ENCODE measurements around the gene RTL1. TPM values are rescaled to one million over a fixed set of nuclear protein-coding genes. Genes with fewer than 3 reads are reported as not detected.
A peak's percentile ranks its signal among the peaks of the same experiment; 100 is the strongest.

RTL1 gene
- total and polyA plus RNA-seq, 8 donors, result not detected

GRCh38 chr14:100838493-100839314 lies 64.8 kb downstream of the RTL1 start:
- H3K9me3 ChIP-seq, result no peaks in the 10 kb centered on the region
- DNase-seq, result no peak
- no peak overlapping the region for H3K4me3 ChIP-seq
- H3K27me3 ChIP-seq, result peaks cover 0 to 20% (median 0%) of the 10 kb centered on the region in 3 donors
- WGBS, 5 donors, result 74 to 82% (median 76%) methylated on average over 14 of the region's 14 CpGs
- intact Hi-C loops (cut with DNase I; ENCODE audit: low total_unique reads), result no loop called here
- TF ChIP-seq POLR2A (IDR thresholded peaks at IDR 0.05), result no peak
- no peak for TF ChIP-seq CTCF (IDR thresholded peaks at IDR 0.05)
- no peak for TF ChIP-seq EP300 (IDR thresholded peaks at IDR 0.05)
- TF ChIP-seq POLR2AphosphoS5 (IDR thresholded peaks at IDR 0.05), result no peak
- H3K4me1 ChIP-seq, result peaks cover 0 to 11% (median 5%) of the 10 kb centered on the region in 4 donors
- no peak overlapping the region for H3K27ac ChIP-seq
- H3K36me3 ChIP-seq, result no peaks in the 10 kb centered on the region

GRCh38 chr14:100837805-100838350 lies 65.6 kb downstream of the RTL1 start:
- no peak for DNase-seq
- Histone ChIP-seq H3K27me3 (peaks cover 0 to 22% (median 0%) of the 10 kb centered on the region in 3 donors), H3K9me3 (no peaks in the 10 kb centered on the region), H3K36me3 (no peaks in the 10 kb centered on the region), H3K4me3 (no peak overlapping the region), H3K4me1 (peaks cover 0 to 4% (median 2%) of the 10 kb centered on the region in 4 donors), H3K27ac (no peak overlapping the region)
- TF ChIP-seq POLR2AphosphoS5 (IDR thresholded peaks at IDR 0.05), result no peak
- intact Hi-C loops (cut with DNase I; ENCODE audit: low total_unique reads), result no loop called here
- WGBS, 5 donors, result 65 to 77% (median 71%) methylated on average over 8 of the region's 8 CpGs

DNA sequence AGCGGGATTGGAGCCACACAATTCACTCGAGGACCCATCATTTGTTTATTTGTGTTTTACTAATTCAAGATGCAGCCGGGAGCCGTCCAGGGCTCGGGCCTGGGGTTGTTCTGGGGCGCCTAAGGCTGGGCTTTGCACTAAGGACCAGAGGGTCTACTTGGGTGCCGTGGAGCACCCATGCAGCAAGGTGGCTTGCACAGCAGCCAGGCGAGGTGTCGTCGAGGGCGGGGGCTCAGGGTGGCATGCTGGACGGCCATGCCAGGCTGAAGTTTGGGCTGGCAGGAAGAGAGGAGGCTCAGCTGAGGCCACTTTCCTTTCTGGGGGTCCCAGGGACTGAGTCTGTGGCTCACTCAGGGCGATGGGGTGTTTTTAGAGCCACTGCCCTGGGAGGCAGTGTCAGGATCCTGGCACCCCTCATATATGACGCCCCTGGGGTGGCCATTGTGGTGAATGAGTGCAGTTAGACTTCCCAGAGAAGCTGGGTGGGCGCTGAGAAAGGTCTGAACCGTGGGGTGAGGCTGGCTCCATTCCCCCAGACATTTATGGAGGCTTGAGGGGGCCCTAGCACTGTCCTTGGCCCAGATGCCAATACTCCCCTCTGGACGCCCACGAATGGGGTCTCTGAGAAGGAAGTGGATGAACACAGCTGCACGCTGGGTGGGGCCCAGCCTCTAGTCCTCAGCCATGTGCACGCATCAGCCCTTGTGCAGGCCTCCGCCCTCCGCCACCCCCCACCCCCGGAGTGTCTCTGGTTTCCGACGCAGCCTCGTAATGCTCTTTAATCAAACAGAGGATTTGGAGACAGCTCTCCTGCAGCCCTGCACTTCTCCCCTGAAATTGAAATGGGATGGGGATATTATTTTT lies 66.3 kb downstream of the RTL1 start:
- Histone ChIP-seq H3K4me1 (no peaks in the 10 kb centered on the region), H3K27ac (no peak overlapping the region), H3K4me3 (no peak overlapping the region), H3K9me3 (no peaks in the 10 kb centered on the region), H3K36me3 (no peaks in the 10 kb centered on the region), H3K27me3 (peaks cover 0 to 28% (median 0%) of the 10 kb centered on the region in 3 donors)
- TF ChIP-seq CTCF (IDR thresholded peaks at IDR 0.05), result no peak
- no peak for TF ChIP-seq POLR2AphosphoS5 (IDR thresholded peaks at IDR 0.05)
- 70 to 77% (median 72%) methylated on average over 23 to 26 of the region's 26 CpGs for WGBS, 5 donors
- intact Hi-C loops (cut with DNase I; ENCODE audit: low total_unique reads), result no loop called here
- peak in 1 of 2 donors; percentile 56 for DNase-seq

- no peaks in the 10 kb centered on the region for H3K9me3 ChIP-seq
Observed at GRCh38 chr14:100836311-100836805, 67.2 kb downstream of the RTL1 start.

More at GRCh38 chr14:100836311-100836805, 67.2 kb downstream of the RTL1 start:
- intact Hi-C loops (cut with DNase I; ENCODE audit: low total_unique reads), result no loop called here
- peaks cover 0 to 28% (median 0%) of the 10 kb centered on the region in 3 donors for H3K27me3 ChIP-seq
- 84 to 88% (median 85%) methylated on average over 12 of the region's 12 CpGs for WGBS, 5 donors
- no peak overlapping the region for H3K27ac ChIP-seq
- H3K4me3 ChIP-seq, result no peak overlapping the region
- TF ChIP-seq POLR2AphosphoS5 (IDR thresholded peaks at IDR 0.05), result no peak
- TF ChIP-seq EP300 (IDR thresholded peaks at IDR 0.05), result no peak
- no peak for TF ChIP-seq CTCF (IDR thresholded peaks at IDR 0.05)
- no peak for TF ChIP-seq POLR2A (IDR thresholded peaks at IDR 0.05)
- DNase-seq, result no peak
- no peaks in the 10 kb centered on the region for H3K4me1 ChIP-seq
- no peaks in the 10 kb centered on the region for H3K36me3 ChIP-seq

All from stomach (tissue), 9 donors.